GM19035 (cell line): ENCODE measurements around the gene SMYD5.
A peak's percentile ranks its signal among the peaks of the same experiment; 100 is the strongest.
"Not testable (repeated sequence)": the region's sequence is repeated elsewhere in the genome, so short reads cannot be mapped to it uniquely, and the experiment has no call there.

Experiments
- ATAC-seq: cut with Tn5 transposase; IDR thresholded peaks from one replicate; pipeline ENCODE4 v1.9.1; 2021; ENCODE audit not compliant: unreplicated experiment

SMYD5 gene

DNA sequence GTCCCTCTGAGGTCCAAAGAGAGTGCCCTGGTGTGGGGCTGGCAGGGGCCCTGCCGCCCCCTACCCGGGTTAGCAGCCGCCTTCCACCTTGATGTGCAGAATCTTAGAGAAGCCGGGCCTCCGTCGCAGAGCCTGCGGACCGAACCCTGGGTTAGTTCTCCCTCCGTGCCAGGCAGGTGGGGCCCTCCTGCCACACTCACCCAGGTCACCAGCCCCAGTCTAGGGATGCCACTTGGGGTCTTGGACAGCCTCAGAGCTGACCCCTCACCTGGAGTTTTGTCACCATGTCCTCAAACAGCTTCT lies 44.8 kb downstream of the SMYD5 start:
- ATAC-seq, result no peak

DNA sequence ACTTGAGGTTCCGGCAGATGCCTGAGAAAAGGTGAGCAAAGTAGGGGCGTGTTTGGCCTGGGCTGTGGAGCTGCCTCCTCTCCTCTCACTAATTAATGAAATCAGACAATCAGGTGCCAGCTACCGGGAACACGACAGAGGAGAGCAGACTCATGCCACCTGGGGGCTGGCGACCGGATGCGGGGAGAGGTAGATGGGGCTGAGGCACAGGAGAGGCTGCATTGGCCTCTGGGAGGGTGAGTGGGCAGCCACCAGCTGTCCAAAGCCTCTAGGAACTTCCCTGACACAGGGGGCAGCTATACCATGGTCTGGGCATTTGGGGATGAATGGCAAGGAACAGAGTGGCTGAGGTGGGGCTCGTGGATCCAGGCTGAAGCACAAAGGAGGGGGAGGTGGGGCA lies 45.2 kb downstream of the SMYD5 start:
- ATAC-seq, result no peak

- ATAC-seq, result no peak
Observed at GRCh38 chr2:73259704-73260337, 45.8 kb downstream of the SMYD5 start.

DNA sequence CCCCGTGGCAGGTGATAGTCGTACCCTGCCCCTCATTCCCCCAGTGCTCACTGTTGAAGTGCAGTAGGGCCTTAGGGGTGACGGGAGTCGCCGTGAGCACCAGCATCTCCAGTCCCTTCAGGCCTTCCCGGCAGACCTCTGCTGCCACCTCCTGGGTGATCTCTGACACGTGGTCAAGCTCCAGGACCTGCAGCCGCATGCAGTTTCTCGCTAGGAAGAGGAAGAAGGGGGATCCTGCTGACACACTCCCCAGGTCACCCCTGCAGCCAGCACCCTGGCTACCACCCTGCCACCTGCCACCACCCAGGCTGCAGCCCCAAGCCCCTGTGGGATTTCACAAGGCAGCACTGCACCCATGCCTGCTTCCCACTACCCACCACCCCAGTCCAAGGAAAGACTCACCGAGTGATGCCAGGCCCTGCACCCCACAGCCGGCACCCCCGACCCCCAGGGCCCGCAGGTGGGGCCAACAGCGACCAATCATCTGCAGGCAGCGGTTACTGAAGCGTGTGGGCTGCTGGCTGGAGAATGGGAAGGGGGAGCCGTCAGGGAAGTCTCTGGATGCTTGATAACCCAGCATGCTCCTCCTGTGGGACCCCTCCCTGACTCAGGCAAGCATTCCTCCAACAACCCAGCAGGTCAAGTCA lies 46.4 kb downstream of the SMYD5 start:
- ATAC-seq, result no peak

- no peak for ATAC-seq
Observed at GRCh38 chr2:73262108-73262651, 48.1 kb downstream of the SMYD5 start.

DNA sequence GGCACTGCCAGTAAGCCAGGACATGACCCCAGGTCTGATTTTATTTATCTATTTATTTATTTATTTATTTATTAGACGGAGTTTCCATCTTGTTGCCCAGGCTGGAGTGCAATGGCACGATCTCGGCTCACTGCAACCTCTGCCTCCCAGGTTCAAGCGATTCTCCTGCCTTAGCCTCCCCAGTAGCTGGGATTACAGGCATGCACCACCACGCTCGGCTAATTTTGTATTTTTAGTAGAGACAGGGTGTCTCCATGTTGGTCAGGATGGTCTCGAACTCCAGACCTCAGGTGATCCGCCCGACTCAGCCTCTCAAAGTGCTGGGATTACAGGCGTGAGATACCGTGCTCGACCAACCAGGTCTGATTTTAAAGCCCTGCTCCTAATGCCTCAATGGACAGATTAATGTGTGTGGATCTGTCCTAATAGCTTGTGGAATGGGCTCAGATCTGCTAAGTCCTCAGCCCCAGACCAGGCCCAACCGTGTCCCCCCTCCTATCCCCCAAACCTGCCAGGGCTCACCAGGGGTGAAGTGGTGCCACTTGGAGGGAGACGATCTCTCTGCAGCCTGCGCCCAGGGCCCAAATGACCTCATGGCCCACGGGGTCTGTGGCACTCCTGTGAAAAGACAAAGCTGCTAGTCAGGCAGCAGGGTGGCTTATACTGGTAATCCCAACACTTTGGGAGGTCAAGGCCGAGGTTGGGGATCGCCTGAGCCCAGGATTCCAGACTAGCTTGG lies 48.8 kb downstream of the SMYD5 start:
- ATAC-seq, result not testable (repeated sequence)

- no peak for ATAC-seq
Observed at GRCh38 chr2:73263540-73264331, 49.7 kb downstream of the SMYD5 start.

GRCh38 chr2:73264332-73264606 lies 50.2 kb downstream of the SMYD5 start:
- ATAC-seq, result no peak

- no peak for ATAC-seq
Observed at GRCh38 chr2:73264783-73265182, 50.7 kb downstream of the SMYD5 start.

GRCh38 chr2:73265298-73266060 lies 51.4 kb downstream of the SMYD5 start:
- ATAC-seq, result no peak

GRCh38 chr2:73266061-73266901 lies 52.2 kb downstream of the SMYD5 start:
- no peak for ATAC-seq

DNA sequence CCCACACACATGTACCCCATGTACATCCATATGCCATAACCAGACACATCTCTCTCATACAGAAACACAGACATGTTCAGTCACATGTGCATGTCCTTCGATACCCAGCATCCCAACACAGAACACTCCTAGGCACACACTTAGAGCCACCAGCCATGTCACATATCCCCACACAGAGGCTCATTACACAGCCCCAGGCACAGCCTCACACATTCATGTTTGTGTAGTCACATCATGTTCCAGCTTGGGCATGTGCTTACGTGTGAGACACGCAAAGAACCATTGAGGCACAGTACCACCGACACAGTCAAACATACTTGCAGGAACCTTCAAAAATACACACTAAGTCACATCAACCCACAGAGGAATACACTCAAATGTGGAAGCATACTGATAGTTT lies 53.0 kb downstream of the SMYD5 start:
- ATAC-seq, result no peak

DNA sequence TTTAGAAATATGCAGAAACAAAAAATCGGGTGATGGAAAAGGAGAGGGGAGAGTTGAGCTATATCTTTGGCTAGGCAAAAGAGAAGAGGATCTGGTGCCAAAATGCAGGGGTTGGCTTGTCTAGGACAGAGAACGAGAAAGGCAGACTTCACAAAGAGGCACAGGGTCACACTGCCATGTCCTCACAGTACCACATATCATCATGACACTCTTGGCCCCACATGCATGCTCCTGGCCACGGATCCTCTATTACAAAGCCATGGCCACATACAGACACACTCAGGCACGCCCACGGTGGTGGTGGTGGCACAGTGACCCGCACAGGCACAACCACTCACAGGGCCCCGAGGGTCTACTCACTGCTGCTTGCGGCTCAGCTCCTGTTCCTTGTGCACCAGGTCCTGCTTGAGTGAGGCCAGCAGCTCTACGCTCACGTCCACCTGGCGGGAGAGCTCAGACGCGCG lies 54.4 kb downstream of the SMYD5 start:
- ATAC-seq, result no peak

- peak; percentile 81 for ATAC-seq
Observed at GRCh38 chr2:73268830-73269685, 55.0 kb downstream of the SMYD5 start.

- ATAC-seq, result peak; percentile 8
Observed at GRCh38 chr2:73269686-73270465, 55.8 kb downstream of the SMYD5 start.

GRCh38 chr2:73272270-73272669 lies 58.2 kb downstream of the SMYD5 start:
- ATAC-seq, result no peak
